Measurements from ENCODE around the gene CBFA2T2.
"Not testable (repeated sequence)": the region's sequence is repeated elsewhere in the genome, so short reads cannot be mapped to it uniquely, and the experiment has no call there.

The CBFA2T2 gene

DNA sequence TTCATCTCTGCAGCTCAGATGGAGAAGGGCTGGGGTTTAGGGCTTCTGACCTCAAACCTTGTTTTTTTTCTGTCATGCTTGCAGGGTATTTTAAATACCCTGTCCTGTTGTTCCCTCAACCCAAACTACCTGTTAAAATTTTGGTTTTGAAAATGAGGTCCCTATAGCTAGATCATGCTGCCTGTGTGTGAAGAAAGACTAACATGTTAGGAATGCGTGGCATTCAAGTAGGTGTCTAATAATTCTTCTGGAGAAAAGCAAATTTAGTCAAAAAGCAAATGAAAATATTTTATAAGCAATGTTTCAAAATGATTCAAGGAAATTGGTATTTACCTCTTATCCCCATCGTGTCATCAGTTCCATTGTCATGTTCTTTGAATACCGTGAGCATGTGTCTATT lies 95.1 kb downstream of the CBFA2T2 start:
- DNase-seq, result no peak

DNA sequence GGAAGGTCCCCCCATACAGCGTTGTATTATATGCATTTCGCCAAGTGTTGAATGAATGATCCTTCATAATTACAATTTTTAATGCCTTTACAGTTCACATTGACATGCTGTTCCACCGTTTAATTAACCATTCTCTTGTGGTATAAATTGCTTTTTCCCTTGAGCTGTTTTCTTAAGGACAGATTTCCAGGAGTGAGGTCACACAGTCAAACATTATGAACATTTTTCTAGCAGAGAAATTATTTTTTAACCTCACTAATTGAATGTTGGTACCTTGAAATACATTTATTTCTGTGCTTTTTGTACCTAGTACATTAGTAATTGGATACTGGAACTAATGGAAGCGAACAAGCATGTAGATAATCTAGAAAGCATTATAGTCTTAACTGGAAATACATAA lies 95.5 kb downstream of the CBFA2T2 start:
- DNase-seq, result no peak

DNA sequence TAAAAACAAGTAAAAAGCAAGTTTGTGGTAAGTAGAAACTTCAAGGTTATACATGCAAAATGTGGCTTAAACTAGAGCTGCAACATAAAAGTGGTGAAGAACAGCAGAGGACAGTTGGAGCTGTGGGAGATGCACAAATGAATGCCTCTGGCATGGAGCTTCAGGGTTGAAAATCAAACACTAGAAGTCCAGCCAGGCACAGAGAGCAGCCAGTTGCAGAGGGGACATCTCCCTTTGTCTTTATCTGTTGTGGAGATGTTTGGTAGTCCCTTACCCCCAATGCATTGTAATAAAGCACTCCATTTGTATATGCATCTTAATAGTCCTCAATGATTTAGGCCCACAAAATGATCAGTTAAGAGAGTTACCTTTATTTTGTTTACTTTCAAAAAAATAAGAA lies 99.2 kb downstream of the CBFA2T2 start:
- DNase-seq, result no peak

DNA sequence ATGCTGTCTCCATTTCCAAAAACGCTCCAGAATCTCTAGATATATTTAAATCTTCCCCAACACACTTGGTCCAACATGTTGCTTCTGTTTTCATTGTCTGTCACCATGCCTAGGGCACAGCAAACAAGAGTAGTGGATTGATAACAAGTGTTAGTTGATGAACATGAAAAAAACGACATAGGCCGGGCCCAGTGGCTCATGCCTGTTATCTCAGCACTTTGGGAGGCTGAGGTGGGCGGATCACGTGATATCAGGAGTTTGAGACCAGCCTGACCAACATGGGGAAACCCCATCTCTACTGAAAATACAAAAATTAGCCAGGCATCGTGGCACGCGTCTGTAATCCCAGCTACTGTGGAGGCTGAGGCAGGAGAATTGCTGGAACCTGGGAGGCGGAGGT lies 102.0 kb downstream of the CBFA2T2 start:
- not testable (repeated sequence) for DNase-seq

DNA sequence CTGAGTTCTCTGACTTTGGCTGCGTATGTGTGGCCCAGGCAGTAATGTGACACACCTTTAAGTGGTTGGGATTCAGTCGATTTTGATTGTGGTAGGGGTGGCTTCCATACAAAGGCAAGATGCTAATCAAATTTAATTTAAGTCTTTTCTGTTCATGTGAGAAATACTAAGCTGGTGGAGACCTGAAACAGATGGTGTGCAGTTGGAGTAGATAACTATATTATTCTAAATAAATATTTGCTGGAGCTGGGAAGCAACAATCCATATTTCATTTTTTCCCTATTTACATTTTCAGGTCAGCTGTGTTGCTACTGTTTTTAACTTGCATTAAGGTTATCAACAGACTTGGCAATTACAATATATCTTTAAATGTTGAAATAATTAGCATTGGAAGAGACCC lies 104.8 kb downstream of the CBFA2T2 start:
- no peak for DNase-seq

DNA sequence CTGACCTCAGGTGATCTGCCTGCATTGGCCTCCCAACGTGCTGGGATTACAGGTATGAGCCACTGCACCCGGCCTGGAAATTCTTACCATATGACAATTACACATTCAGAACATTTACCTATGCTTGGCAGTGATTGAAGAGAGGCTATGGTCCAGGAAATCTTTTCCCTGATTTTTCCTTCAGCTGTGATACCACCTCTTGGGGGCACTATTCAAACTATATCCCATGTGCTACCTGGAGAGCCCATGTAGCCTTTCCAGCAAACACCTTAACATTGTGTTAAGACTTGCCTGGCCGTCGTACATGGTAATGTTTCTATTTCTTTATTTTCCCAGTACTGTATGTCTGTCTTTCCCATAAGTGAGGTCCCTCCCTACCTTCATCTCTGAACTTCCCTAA lies 110.5 kb downstream of the CBFA2T2 start:
- no peak for DNase-seq

DNA sequence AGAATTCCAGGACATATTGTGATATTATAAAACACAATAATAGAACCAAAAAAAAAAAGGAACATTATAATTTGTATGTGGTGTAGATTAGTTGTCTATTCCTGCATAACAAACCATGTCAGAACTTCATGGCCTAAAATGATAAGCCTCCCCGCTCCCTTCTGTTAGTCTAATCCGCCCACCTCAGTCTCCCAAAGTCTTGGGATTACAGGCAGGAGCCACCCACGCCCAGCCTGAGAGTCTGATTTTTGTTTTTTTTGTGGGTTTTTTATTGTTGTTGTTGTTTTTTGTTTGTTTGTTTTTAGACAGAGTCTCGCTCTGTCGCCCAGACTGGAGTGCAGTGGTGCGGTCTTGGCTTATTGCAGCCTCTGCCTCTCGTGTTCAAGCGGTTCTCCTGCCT lies 111.1 kb downstream of the CBFA2T2 start:
- DNase-seq, result no peak

DNA sequence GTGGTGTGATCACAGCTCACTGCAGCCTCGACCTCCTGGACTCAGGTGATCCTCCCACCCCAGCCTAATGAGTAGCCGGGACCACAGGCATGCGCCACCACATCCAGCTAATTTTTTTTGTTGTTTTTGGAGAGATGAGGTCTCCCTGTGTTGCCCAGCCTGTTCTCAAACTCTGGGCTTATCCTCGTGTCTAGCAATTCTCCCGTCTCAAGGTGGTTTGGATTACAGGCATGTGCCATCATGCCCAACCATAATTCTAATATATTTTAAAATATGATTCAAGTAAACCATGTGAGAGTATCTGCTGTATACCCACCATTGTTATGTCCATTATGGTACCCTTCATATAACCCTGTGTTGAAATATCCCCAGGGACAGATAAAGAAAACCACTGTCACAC lies 112.0 kb downstream of the CBFA2T2 start:
- no peak for DNase-seq

DNA sequence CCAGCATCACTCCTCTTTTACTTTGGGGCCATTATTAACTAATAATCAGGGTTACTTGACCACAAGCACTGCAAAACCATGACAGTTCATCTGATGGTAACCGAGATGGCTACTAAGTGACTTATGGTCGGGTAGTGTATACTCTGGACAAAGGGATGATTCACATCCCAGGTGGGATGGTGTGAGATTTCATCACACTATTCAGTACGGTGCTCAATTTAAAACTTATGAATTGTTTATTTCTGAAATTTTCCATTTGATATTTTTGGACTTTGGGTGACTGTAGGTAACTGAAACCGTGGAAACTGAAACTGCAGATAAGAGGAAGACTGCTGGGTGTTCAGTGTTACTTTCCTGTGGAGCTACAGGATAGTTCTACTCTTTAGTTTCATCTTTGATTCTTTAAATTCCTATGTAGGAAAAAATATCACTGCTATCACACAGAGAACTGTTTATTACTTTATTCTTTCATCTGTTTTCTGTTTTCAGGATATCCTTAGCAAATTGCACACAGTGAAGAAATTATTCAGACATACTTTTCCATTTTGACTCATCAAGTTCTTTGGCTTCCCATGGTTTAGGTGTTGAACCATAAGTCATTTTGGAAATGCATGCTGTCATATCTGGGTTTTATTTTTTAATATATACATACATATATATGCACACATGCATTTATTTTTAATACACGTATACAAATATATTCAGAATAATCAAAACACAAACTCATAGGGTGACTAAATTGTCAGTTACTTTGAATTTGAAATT lies 113.1 kb downstream of the CBFA2T2 start:
- DNase-seq, result no peak

DNA sequence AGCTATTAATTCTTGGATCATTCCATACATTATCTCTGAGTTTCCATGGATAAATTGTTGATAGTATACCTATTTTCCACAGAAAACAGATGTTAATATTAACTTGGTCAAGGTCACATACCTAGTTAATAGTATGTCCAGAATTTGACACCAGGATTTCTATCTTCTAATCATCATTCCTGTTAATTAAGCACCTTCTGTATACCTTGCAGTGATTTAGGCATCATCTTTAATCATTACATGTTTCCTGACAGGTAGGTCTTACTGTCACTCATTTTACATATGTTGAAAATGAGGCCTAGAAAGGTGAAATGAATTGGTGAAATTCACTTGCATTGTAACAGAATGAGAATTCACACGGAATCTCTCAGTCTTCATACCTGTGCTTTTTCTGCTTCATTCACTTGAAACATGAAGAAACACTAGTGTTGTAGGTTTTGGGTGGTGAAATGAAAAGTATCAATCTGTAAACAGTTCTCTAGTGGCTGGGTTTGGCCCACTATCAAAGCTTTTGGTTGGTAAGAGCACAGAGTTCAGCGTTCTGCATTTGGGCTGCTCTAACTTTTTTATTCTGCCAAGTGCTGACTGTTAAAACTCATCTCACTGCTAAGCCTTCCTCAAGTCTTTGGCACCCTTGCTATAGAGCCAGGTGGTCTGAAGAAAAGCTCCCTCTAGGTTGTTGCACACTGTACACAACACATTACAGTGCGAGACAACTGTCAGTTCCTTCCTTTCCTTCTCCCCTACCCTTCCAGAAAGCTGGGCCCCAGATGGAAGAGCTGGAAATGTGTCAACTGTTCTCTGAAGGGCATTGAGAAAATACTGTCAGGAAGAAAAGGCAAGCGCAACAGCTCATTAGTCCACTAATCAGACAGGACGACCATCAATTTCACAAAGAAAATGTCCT lies 114.4 kb downstream of the CBFA2T2 start:
- DNase-seq, result no peak

DNA sequence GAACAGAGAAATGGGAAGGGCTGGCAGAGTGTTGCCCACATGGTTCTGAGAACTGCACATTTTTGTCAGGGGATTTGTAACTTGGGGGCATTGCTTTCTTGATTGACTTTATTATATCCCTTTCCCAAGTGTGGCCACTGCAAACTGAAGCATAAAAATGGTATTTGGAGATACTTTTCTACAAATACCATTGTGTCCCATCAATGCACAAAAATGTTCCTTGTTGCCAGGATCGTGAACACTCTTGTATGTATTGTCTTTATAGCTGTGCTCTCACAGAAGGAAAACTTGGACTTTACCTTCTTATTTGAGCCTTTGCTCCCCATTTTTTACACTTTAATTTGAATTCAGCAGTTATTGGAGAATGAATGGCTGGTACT lies 115.1 kb downstream of the CBFA2T2 start:
- DNase-seq, result no peak

DNA sequence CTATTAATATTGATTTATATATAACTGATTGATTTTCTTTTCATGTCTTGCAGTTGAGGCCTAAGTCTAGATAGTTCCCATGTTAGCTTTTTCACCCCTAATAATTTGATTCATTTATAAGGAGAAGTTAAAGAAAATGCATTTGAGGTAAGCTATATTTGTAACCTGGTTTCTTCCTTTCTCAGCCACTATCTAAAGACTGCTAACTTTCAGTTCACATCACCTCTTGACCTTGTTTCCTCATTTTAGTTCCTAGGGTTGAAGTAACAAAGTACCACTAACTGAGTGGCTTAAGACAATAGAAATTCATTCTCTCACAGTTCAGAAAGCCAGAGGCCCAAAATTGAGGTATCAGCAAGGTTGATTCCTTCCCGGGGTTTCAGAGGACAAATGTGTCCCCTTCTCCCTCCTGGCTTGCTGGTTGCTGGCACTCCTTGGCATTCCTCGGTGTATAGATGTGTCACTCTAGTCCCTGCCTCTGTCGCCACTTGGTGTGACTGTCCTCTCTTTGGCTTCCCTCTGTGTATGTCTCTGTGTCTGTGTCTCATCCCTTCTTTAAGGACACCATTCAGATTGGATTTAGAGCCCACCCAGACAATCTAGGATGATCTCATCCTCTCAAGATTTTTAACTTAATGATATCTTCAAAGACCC lies 116.3 kb downstream of the CBFA2T2 start:
- no peak for DNase-seq

DNA sequence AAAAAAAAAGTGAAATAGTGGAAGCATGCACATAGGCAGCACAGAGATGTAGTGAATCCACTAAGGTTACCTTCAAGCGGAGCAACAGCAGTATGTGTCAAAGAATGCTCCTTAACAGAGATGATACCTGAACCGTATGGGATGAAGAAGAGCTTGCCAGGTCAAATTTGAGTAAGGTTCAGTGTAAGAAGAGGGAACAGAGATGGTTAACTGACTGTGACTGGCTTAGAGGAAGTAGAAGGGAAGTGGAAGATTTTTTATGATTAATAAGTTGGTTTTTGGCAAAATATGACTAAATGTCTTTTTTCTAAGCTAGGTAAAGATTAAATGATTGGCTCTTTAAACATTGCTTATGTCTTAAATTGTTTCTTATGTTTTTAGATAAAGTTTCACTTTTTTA lies 119.6 kb downstream of the CBFA2T2 start:
- no peak for DNase-seq

DNA sequence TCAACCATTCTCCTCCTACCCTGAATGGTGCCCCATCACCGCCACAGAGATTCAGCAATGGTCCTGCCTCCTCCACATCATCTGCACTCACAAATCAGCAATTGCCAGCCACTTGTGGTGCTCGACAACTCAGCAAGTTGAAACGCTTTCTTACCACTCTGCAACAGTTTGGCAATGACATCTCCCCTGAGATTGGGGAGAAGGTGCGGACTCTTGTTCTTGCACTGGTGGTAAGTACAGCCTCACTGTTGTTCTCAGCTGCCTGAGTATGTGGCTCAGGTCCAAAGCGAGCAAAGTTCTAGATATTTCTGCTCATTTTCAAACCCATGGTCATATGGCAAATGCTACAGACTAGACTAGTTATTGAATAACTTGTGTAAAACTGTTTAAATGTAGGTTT lies 121.2 kb downstream of the CBFA2T2 start:
- DNase-seq, result peak; percentile 64

DNA sequence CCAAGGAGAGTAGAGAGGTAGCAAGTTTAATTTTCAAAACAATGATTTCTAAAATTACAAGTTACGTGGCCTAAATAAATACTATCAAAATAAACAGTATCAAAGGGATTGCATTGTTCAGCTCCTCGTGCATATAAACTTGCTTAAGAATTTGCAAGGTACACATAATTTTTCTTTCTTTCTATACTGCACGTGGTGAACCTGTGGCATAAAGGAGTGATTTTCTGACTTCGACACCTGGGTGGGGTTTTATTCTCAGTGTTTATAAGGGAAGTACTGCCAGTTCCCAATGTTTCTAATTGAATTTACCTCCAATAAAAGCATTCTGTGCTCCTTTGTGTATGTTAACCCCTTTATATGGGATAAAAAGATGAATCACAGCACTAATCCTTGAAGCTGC lies 122.1 kb downstream of the CBFA2T2 start:
- no peak for DNase-seq

DNA sequence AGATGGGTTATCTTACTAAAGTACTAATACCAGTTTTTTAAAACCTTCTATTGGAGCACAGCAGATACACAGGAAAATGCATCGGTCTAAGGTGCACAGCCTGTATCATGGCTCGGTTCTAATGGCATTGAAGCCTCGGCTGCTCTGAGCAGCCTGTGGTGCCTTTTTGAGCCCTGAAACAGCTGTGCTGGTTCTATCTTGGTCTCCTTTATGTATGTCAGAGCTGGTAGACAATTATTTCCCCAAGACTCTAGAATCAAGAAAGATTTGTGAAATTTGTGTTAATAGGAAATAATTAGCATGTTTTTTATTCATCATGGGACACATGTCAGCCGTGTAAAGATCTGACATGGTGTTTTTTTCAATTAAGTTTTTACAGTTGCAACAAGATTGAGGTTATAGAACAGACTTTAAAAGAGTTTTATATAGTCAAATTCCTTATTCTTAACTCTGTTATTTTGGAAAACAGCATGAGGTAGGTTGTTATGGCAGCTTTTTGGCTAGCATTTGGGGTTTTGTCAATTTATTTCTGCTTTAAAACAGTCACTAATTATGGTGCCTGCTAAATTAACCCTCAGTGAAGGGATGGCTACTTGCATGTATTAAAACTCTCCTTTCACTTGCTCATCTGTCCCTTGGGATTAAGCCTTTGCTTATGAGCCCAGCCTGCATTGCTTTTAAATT lies 132.0 kb downstream of the CBFA2T2 start:
- DNase-seq, result no peak

DNA sequence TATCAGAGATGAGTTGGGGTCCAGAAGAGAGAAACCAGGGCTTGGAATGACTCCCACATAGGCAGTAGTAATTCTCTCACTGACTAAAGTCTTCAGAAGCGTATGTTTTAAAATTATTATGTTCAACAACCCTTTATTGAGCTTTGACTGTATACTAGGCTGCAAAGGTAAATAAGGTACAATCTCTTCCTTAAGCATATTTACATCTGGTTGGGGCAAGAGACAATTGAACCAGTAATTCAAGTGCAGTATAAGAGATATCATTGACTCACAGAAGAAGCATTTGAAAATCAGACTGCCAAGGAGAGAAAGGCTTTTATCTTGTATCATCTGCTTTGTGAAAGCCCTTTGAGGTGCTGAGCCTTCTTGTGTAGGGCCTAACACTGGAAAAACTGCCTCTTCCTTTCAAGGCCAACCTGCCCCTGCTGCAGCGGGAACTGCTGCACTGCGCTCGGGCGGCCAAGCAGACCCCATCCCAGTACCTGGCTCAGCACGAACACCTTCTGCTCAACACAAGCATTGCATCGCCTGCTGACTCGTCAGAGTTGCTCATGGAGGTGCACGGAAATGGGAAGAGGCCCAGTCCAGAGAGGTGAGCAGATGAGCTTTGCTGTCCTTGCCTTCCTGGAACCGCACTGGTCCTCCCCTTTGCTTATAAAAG lies 132.9 kb downstream of the CBFA2T2 start:
- no peak for DNase-seq

DNA sequence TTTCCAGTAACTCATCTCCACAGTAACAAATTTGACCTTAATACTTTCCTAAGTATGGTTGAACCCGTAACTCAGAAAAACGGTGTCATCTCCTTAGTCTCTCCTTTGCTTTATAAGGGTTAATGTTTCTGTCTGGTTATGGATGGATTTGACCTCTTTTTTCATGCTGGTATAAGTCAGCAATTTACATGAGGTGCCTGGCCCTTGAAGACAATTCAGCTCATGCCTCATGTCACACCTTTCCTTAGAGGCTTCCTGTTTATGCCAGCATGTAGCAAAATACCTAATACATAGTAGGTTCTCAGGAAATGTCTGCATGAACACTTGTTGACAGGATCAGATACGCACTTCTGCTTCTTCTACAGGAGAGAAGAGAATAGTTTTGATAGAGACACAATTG lies 134.5 kb downstream of the CBFA2T2 start:
- no peak for DNase-seq

DNA sequence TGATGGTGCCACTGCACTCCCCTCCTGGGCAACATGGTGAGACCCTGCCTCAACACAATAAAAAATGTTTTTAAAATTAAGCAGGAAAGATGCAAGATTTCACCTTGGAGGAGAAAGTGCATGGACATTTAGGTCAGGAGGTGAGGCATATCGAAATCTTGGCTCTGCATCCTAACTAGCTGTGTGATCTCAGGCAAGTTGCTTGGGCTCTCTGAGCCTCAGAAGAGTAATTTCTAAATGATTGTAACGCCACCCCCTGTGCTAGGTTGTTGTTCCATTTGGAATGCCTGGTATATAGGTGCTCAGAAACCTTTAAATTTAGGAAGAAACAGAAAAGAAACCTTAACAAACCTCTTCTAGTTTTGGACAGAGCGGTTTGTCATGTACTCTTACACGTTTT lies 136.3 kb downstream of the CBFA2T2 start:
- no peak for DNase-seq

DNA sequence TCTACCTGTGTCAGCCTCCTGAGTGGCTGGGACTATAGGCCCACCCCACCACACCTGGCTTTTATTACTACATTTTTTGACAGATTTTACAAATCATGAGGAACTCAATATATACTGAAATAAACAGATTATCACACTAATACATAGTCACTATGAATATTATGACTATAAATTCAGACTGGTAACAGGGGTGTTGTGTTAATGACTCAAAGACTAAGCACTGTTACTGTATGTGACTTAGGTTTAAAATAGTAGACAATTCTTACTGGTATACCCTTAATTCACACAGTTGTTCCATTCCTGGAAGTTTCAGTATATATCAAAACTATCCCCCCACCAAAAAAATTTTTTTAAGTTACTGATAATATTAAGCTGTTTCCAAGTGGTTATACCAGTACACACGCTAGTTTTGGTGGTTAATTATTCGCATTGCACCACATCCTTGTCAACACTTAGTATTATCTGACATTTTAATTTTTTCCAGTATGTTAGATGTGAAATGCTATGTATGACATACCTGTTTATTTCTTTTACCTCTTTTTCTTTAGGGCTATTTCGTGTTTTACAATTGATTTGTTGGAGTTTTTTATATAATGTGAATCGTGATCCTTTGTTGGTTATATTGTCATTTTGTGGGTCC lies 137.8 kb downstream of the CBFA2T2 start:
- DNase-seq, result no peak

DNA sequence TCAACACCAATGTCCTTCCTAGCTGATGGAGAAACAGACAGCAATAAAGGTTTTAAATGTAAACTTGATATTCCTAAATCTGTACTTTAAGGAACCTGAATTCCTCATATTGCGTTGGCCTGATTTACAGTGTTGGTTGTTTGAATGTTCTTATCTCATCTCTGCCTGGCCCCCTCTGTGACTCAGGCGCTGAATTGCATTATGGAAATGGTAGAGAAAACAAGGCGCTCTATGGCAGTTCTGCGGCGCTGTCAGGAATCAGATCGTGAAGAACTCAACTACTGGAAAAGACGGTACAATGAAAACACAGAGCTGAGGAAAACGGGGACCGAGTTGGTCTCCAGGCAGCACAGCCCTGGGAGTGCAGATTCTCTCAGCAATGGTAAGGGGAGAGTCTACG lies 139.6 kb downstream of the CBFA2T2 start:
- DNase-seq, result no peak

DNA sequence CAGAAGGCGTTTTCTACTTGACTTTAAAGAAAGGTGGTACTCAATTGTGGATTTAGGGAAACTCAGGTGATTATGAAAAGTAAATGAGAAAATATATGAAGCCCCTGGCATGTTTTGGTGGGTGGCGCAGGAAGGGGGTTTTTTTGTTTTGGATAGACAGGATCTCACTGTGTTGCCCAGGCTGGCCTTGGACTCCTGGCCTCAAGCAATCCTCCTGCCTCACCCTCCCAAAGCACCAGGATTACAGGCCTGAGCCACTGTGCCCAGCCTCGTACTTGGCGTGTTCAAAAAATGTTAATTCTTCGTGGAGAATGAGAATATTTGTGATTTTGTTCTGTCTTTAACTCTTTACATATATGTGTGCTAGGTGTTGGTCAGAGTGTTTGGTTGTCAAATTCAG lies 140.1 kb downstream of the CBFA2T2 start:
- DNase-seq, result no peak

All from NCI-H1436 treated with DMSO at 0.1 percent for 48 hours (cell line).